Astrocyte (in vitro differentiated cells and primary cell): ENCODE data around the gene STKLD1. TPM values are rescaled to one million over a fixed set of nuclear protein-coding genes. Genes with fewer than 3 reads are reported as not detected.
A peak's percentile ranks its signal among the peaks of the same experiment; 100 is the strongest.

ENCODE experiments used
- DNase-seq: peaks from one replicate; pipeline ENCODE4 v3.0.0-alpha.2; 2010; ENCODE audit warnings: low read depth
- FAIRE-seq: peaks from 2 replicates; lab custom pipeline; 2011; peaks lifted over from hg19 to GRCh38; lab: Jason Lieb, UNC
- H2AFZ ChIP-seq: 2 replicates; pipeline ENCODE4 v1.6.0; 2012; ENCODE audit warnings: low read depth, low read length, inconsistent platforms
- H3K27ac ChIP-seq: 2 replicates; pipeline ENCODE4 v1.5.1; 2011; ENCODE audit warnings: low read depth, low read length, inconsistent platforms
- H3K27me3 ChIP-seq: 2 replicates; pipeline ENCODE4 v1.6.0; 2011; ENCODE audit warnings: low read length, inconsistent platforms; ENCODE audit not compliant: insufficient read depth
- H3K36me3 ChIP-seq: 2 replicates; pipeline ENCODE4 v1.5.1; 2011; ENCODE audit warnings: low read length, inconsistent platforms; ENCODE audit not compliant: insufficient read depth
- H3K4me1 ChIP-seq: 2 replicates; pipeline ENCODE4 v1.5.1; 2011; ENCODE audit warnings: low read length, inconsistent platforms; ENCODE audit not compliant: insufficient read depth
- H3K4me2 ChIP-seq: 2 replicates; pipeline ENCODE4 v1.6.0; 2012; ENCODE audit warnings: low read length, inconsistent platforms
- H3K4me3 ChIP-seq: 2 replicates; pipeline ENCODE4 v1.5.1; 2011; ENCODE audit warnings: low read depth, mild to moderate bottlenecking, low read length, inconsistent platforms; ENCODE audit not compliant: insufficient read depth
- H3K79me2 ChIP-seq: 2 replicates; pipeline ENCODE4 v1.6.0; 2012; ENCODE audit warnings: mild to moderate bottlenecking, low read length, inconsistent platforms; ENCODE audit not compliant: insufficient read depth
- H3K9ac ChIP-seq: 2 replicates; pipeline ENCODE4 v1.6.0; 2012; ENCODE audit warnings: mild to moderate bottlenecking, low read length, inconsistent platforms
- H3K9me3 ChIP-seq: 2 replicates; pipeline ENCODE4 v1.5.1; 2012; ENCODE audit warnings: low read depth, mild to moderate bottlenecking, low read length, inconsistent platforms; ENCODE audit not compliant: insufficient read depth
- H4K20me1 ChIP-seq: 2 replicates; pipeline ENCODE4 v1.6.0; 2012; ENCODE audit warnings: low read length, inconsistent platforms; ENCODE audit not compliant: insufficient read depth
- H3K27ac Mint-ChIP-seq: one replicate; pipeline ENCODE4 v1.8.0; 2021; ENCODE audit warnings: mild to moderate bottlenecking, mixed read lengths; ENCODE audit not compliant: unreplicated experiment
- H3K27me3 Mint-ChIP-seq: one replicate; pipeline ENCODE4 v1.8.0; 2021; ENCODE audit warnings: low read depth, mixed read lengths; ENCODE audit not compliant: unreplicated experiment
- H3K36me3 Mint-ChIP-seq: one replicate; pipeline ENCODE4 v1.8.0; 2021; ENCODE audit warnings: low read depth, mixed read lengths; ENCODE audit not compliant: unreplicated experiment
- H3K4me1 Mint-ChIP-seq: one replicate; pipeline ENCODE4 v1.8.0; 2021; ENCODE audit warnings: low read depth, mixed read lengths; ENCODE audit not compliant: unreplicated experiment
- H3K4me3 Mint-ChIP-seq: one replicate; pipeline ENCODE4 v1.8.0; 2021; ENCODE audit warnings: mild to moderate bottlenecking, moderate library complexity, mixed read lengths; ENCODE audit not compliant: unreplicated experiment
- H3K9me3 Mint-ChIP-seq: one replicate; pipeline ENCODE4 v1.8.0; 2021; ENCODE audit warnings: mild to moderate bottlenecking, mixed read lengths; ENCODE audit not compliant: unreplicated experiment
- EZH2 ChIP-seq: IDR thresholded peaks from 2 replicates; pipeline ENCODE4 v1.6.1; 2012; ENCODE audit warnings: mild to moderate bottlenecking, low read length, inconsistent platforms; ENCODE audit not compliant: insufficient read depth
- total RNA-seq: library from RNA; stranded (reverse); gene quantifications from 2 replicates; pipeline ENCODE4 v1.2.1, GENCODE V29; 2021
- TF ChIP-seq, protein P1 (sequence below): IDR thresholded peaks from 2 replicates; pipeline ENCODE4 v1.5.1; 2011; ENCODE audit warnings: low read depth, mild to moderate bottlenecking, inconsistent platforms, low read length, moderate library complexity; ENCODE audit not compliant: insufficient read depth

The STKLD1 gene
- total RNA-seq, 1 donor from 2014 or later: 0.82 TPM

DNA sequence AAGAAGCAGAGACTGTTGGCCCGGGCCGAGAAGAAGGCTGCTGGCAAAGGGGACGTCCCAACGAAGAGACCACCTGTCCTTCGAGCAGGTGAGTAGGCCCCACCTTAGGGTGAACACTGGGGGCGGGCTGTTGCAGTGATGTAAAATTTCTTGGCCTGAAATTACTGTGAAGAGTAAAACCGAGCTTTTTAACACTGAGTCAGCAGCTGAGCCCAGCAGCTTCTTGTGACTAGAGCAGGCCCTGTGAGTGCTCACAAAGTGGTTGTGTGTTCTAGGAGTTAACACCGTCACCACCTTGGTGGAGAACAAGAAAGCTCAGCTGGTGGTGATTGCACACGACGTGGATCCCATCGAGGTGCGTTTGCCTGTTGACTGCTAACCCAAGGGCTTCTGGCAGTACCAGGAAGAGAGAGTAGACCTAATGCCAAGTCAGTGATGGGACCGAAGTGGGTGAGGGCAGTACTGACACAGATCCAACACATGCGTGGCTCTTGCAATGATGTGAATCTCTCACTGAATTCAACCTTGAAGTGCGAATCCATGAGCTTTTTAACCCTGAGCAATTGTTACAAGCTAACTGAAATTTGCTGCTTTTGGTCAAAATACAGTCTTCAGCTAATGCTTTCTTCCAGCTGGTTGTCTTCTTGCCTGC, 26.1 kb upstream of the STKLD1 start:
- Histone ChIP-seq H3K27me3 (no peaks in the 10 kb centered on the region), H3K9me3 (no peaks in the 10 kb centered on the region), H3K4me2 (peak overlapping the region; percentile 90), H3K36me3 (peaks cover 43% of the 10 kb centered on the region), H3K27ac (no peak overlapping the region), H3K79me2 (peaks cover 68% of the 10 kb centered on the region), H2AFZ (no peak overlapping the region), H3K9ac (peak overlapping the region; percentile 100), H4K20me1 (peaks cover 86% of the 10 kb centered on the region), H3K4me3 (peak overlapping the region; percentile 98), H3K4me1 (peaks cover 23% of the 10 kb centered on the region)
- no peak for TF ChIP-seq EZH2
- TF ChIP-seq, protein P1, sequence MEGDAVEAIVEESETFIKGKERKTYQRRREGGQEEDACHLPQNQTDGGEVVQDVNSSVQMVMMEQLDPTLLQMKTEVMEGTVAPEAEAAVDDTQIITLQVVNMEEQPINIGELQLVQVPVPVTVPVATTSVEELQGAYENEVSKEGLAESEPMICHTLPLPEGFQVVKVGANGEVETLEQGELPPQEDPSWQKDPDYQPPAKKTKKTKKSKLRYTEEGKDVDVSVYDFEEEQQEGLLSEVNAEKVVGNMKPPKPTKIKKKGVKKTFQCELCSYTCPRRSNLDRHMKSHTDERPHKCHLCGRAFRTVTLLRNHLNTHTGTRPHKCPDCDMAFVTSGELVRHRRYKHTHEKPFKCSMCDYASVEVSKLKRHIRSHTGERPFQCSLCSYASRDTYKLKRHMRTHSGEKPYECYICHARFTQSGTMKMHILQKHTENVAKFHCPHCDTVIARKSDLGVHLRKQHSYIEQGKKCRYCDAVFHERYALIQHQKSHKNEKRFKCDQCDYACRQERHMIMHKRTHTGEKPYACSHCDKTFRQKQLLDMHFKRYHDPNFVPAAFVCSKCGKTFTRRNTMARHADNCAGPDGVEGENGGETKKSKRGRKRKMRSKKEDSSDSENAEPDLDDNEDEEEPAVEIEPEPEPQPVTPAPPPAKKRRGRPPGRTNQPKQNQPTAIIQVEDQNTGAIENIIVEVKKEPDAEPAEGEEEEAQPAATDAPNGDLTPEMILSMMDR: no peak
- DNase-seq (no peak), FAIRE-seq (no peak)
- Mint-ChIP-seq H3K4me1 (peaks cover 26% of the 10 kb centered on the region), H3K36me3 (peaks cover 38% of the 10 kb centered on the region), H3K4me3 (peak overlapping the region; percentile 93), H3K27ac (peak overlapping the region; percentile 72), H3K27me3 (no peaks in the 10 kb centered on the region), H3K9me3 (no peaks in the 10 kb centered on the region)

DNA sequence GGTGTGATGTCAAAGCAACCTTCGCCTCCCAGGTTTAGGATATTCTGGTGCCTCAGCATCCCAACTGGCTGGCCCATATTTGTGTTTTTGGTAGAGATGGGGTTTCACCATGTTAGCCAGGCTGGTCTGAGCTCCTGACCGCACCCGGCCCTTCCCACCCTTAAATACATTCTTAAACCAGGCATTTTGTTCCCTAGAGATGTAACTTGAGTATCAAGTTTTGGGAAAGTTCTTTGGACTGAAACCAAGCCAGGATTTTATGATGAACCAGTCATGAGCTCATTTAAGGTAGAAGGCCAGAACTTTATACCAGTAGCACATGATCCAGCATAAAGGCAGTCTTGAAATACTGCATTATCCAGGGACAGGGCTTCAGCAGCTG, 24.6 kb upstream of the STKLD1 start:
- no peak overlapping the region for H2AFZ ChIP-seq
- FAIRE-seq: no peak
- H3K4me1 Mint-ChIP-seq: peaks cover 28% of the 10 kb centered on the region

More for the DNA sequence above, 24.6 kb upstream of the STKLD1 start:
- H3K36me3 ChIP-seq: peaks cover 40% of the 10 kb centered on the region
- no peaks in the 10 kb centered on the region for H3K9me3 ChIP-seq
- Mint-ChIP-seq H3K27me3 (no peaks in the 10 kb centered on the region), H3K9me3 (no peaks in the 10 kb centered on the region), H3K36me3 (peaks cover 35% of the 10 kb centered on the region), H3K27ac (peak overlapping the region; percentile 41), H3K4me3 (peak overlapping the region; percentile 64)
- no peak overlapping the region for H3K4me2 ChIP-seq
- H4K20me1 ChIP-seq: peaks cover 75% of the 10 kb centered on the region
- H3K27me3 ChIP-seq: no peaks in the 10 kb centered on the region
- H3K4me1 ChIP-seq: peaks cover 23% of the 10 kb centered on the region
- no peak for DNase-seq
- TF ChIP-seq, protein P1: no peak
- TF ChIP-seq EZH2: no peak
- H3K9ac ChIP-seq: no peak overlapping the region
- H3K27ac ChIP-seq: no peak overlapping the region
- peaks cover 64% of the 10 kb centered on the region for H3K79me2 ChIP-seq
- no peak overlapping the region for H3K4me3 ChIP-seq
